KMS-11 (cell line): ENCODE results near the gene ZBTB44.

Experiments used
- H2AFZ ChIP-seq: fragments of 200-600 bp; sonication (generic); 2 replicates; pipeline ENCODE4 v1.6.1; 2016; ENCODE audit warnings: antibody characterized with exemption, mixed run types, low read depth
- H3K27ac ChIP-seq: fragments of 200-600 bp; sonication (generic); 2 replicates; pipeline ENCODE4 v1.6.1; 2016; ENCODE audit warnings: mild to moderate bottlenecking, mixed run types
- H3K27me3 ChIP-seq: fragments of 200-600 bp; sonication (generic); 2 replicates; pipeline ENCODE4 v1.6.1; 2017; ENCODE audit warnings: mild to moderate bottlenecking, low read depth, mixed run types, moderate library complexity; ENCODE audit not compliant: insufficient read depth
- H3K36me3 ChIP-seq: fragments of 200-600 bp; sonication (generic); 2 replicates; pipeline ENCODE4 v1.6.1; 2017; ENCODE audit warnings: mild to moderate bottlenecking, mixed run types; ENCODE audit not compliant: insufficient read depth
- H3K4me1 ChIP-seq: fragments of 200-600 bp; sonication (generic); 2 replicates; pipeline ENCODE4 v1.6.1; 2016; ENCODE audit warnings: mild to moderate bottlenecking, low read depth, mixed run types; ENCODE audit not compliant: poor library complexity, severe bottlenecking
- H3K4me2 ChIP-seq: fragments of 200-600 bp; sonication (generic); 2 replicates; pipeline ENCODE4 v1.7.0; 2016; ENCODE audit warnings: mild to moderate bottlenecking, mixed run types
- H3K4me3 ChIP-seq: fragments of 200-600 bp; sonication (generic); IDR thresholded peaks from 2 replicates; pipeline ENCODE4 v1.6.1; 2017; ENCODE audit warnings: low read depth, low read length, mixed read lengths; ENCODE audit not compliant: insufficient read depth
- H3K79me2 ChIP-seq: fragments of 200-600 bp; sonication (generic); 2 replicates; pipeline ENCODE4 v1.6.1; 2016; ENCODE audit warnings: low read depth, mixed run types; ENCODE audit not compliant: insufficient read depth
- H3K9ac ChIP-seq: fragments of 200-600 bp; sonication (generic); 2 replicates; pipeline ENCODE4 v1.6.1; 2016; ENCODE audit warnings: mild to moderate bottlenecking, mixed run types
- H4K20me1 ChIP-seq: fragments of 200-600 bp; sonication (generic); 2 replicates; pipeline ENCODE4 v1.6.1; 2016; ENCODE audit warnings: mild to moderate bottlenecking, mixed run types; ENCODE audit not compliant: insufficient read depth
- TF ChIP-seq, protein P1 (sequence below): fragments of 200-600 bp; sonication (generic); conservative IDR thresholded peaks from 2 replicates; pipeline ENCODE4 v1.6.1; 2017; ENCODE audit warnings: low read depth, mild to moderate bottlenecking, antibody characterized with exemption, low read length, moderate library complexity, mixed read lengths

ZBTB44 gene

DNA sequence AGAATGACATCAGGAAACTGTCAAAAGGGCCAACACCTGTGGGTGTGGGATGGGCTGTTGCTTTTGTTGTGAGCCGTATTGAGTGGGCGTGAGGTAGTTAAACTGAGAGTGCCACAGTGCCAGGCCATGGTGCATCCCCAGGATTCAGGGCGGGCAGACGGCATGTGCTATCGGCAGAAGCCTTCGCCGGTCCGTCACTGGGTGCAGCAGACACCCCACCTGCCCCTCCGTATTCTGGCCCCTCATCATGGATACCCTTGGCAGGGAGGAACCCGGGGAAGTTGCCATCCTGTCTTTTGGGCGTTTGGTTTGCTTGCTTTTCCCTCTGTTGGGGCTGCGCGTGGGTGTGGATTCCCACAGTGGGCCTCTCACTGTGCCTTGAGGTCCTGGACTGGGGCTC is 127.6 kb downstream of the ZBTB44 start:
- H3K27me3 ChIP-seq = no peaks in the 10 kb centered on the region
- peaks cover 45% of the 10 kb centered on the region for H3K79me2 ChIP-seq
- H3K4me2 ChIP-seq = no peak overlapping the region
- H3K27ac ChIP-seq = no peak overlapping the region
- TF ChIP-seq, protein P1, sequence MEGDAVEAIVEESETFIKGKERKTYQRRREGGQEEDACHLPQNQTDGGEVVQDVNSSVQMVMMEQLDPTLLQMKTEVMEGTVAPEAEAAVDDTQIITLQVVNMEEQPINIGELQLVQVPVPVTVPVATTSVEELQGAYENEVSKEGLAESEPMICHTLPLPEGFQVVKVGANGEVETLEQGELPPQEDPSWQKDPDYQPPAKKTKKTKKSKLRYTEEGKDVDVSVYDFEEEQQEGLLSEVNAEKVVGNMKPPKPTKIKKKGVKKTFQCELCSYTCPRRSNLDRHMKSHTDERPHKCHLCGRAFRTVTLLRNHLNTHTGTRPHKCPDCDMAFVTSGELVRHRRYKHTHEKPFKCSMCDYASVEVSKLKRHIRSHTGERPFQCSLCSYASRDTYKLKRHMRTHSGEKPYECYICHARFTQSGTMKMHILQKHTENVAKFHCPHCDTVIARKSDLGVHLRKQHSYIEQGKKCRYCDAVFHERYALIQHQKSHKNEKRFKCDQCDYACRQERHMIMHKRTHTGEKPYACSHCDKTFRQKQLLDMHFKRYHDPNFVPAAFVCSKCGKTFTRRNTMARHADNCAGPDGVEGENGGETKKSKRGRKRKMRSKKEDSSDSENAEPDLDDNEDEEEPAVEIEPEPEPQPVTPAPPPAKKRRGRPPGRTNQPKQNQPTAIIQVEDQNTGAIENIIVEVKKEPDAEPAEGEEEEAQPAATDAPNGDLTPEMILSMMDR = no peak
- H3K4me3 ChIP-seq = no peak overlapping the region
- no peaks in the 10 kb centered on the region for H4K20me1 ChIP-seq
- no peaks in the 10 kb centered on the region for H3K36me3 ChIP-seq
- H3K4me1 ChIP-seq = peaks cover 17% of the 10 kb centered on the region
- H2AFZ ChIP-seq = no peak overlapping the region
- H3K9ac ChIP-seq = no peak overlapping the region

- Histone ChIP-seq H3K4me1 (peaks cover 46% of the 10 kb centered on the region), H3K36me3 (no peaks in the 10 kb centered on the region), H3K79me2 (peaks cover 65% of the 10 kb centered on the region), H3K27me3 (no peaks in the 10 kb centered on the region), H2AFZ (no peak overlapping the region), H4K20me1 (no peaks in the 10 kb centered on the region), H3K4me2 (no peak overlapping the region), H3K27ac (no peak overlapping the region; the same call in 1 of the 2 replicates), H3K9ac (no peak overlapping the region), H3K4me3 (no peak overlapping the region)
- TF ChIP-seq, protein P1 = no peak
Observed at GRCh38 chr11:130183878-130184610, 130.7 kb downstream of the ZBTB44 start.

DNA sequence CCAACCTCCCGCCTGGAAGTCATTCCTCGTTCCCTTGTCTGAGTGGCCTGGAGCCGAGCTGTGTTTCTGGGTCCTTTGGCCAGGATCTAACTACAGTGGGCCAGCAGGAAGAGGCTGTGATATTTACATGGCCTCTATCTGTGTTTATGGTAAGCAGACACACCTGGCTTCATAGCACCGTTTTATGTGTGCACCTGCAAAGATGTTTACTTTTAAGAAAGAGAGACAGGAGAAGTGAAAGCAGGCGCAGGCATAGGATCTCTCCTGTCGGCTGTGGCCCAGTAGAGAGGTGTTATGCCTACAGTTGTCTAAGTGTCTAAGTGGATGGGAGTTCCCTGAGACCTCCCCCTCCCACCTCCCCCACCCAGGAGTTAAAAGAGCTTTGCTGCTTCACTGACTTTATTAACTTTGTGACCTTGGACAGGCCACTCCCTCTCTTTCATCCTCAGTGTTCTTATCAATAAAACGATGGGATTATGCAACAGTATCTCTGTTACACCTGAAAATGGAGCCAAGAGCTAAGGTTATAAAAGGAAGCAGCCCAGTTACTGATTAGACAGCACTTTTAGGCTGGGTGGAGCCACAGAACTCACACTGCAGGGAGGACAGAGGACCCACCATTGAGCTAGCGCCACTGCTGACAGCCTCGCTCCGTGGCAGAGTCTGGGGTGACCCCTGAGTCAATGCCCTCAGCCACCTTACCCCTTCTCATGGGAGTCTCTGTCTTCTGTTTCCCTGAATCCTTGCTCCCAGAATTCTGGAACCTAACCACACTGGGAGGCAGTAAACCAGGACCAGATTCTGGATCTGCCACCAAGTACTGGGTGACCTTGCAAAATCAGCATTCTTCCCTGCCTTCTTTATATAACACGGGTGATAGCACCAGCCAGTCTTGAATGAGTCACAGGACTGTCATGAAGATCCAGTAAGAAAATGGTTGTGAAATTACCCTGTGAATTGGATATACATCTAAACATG is 133.1 kb downstream of the ZBTB44 start:
- Histone ChIP-seq H3K79me2 (peaks cover 84% of the 10 kb centered on the region), H3K4me2 (peak overlapping the region; percentile 98), H3K27me3 (no peaks in the 10 kb centered on the region)

GRCh38 chr11:130180896-130181294 is 133.8 kb downstream of the ZBTB44 start:
- peaks cover 76% of the 10 kb centered on the region for H3K4me1 ChIP-seq
- H3K4me2 ChIP-seq = peak overlapping the region; percentile 98
- peaks cover 85% of the 10 kb centered on the region for H3K79me2 ChIP-seq
- H4K20me1 ChIP-seq = no peaks in the 10 kb centered on the region
- H3K36me3 ChIP-seq = no peaks in the 10 kb centered on the region
- H2AFZ ChIP-seq = no peak overlapping the region
- H3K27ac ChIP-seq = peak overlapping the region; percentile 93
- TF ChIP-seq, protein P1 = no peak
- peak overlapping the region; percentile 65; the same call in 1 of the 2 replicates for H3K9ac ChIP-seq
- H3K4me3 ChIP-seq = no peak overlapping the region
- no peaks in the 10 kb centered on the region for H3K27me3 ChIP-seq

More for the DNA sequence above, 133.1 kb downstream of the ZBTB44 start:
- H3K9ac ChIP-seq = peak overlapping the region; percentile 65; the same call in 1 of the 2 replicates
- H3K4me1 ChIP-seq = peaks cover 70% of the 10 kb centered on the region
- no peaks in the 10 kb centered on the region for H3K36me3 ChIP-seq
- TF ChIP-seq, protein P1 = no peak
- no peaks in the 10 kb centered on the region for H4K20me1 ChIP-seq
- H3K27ac ChIP-seq = peak overlapping the region; percentile 93
- peak overlapping the region; percentile 34; the same call in 1 of the 2 replicates for H2AFZ ChIP-seq
- no peak overlapping the region for H3K4me3 ChIP-seq
